WTC11 (cell line): ENCODE results near the gene HCN1. TPM values are rescaled to one million over a fixed set of nuclear protein-coding genes. Genes with fewer than 3 reads are reported as not detected.
A peak's percentile ranks its signal among the peaks of the same experiment; 100 is the strongest.

Experiments used
- ATAC-seq: fragments of 200-7000 bp; cut with Tn5 transposase; 2 replicates; pipeline ENCODE4 v1.10.0; 2021; ENCODE audit warnings: mild to moderate bottlenecking, moderate library complexity
- CTCF ChIA-PET: fragments of 300-600 bp; sonication (Branson Sonifier 250); formaldehyde crosslinking; loops from one replicate; lab custom pipeline; 2021; ENCODE audit warnings: antibody characterized with exemption; lab: Charles Lee
- POLR2A ChIA-PET: fragments of 350-600 bp; sonication (Branson Sonifier 250); formaldehyde crosslinking; loops from one replicate; lab custom pipeline; 2021; ENCODE audit warnings: antibody characterized with exemption; lab: Charles Lee
- DNase-seq: peaks from one replicate; pipeline ENCODE4 v3.0.0; 2021; ENCODE audit warnings: low spot score
- H3K27ac Mint-ChIP-seq: 2 replicates; pipeline ENCODE4 v1.8.0; 2021; ENCODE audit warnings: mixed read lengths
- H3K27me3 Mint-ChIP-seq: 2 replicates; pipeline ENCODE4 v1.8.0; 2021; ENCODE audit warnings: low read depth, mild to moderate bottlenecking, moderate library complexity, mixed read lengths
- H3K36me3 Mint-ChIP-seq: 2 replicates; pipeline ENCODE4 v1.8.0; 2021; ENCODE audit warnings: mixed read lengths
- H3K4me1 Mint-ChIP-seq: 2 replicates; pipeline ENCODE4 v1.8.0; 2022; ENCODE audit warnings: mixed read lengths
- H3K4me3 Mint-ChIP-seq: 2 replicates; pipeline ENCODE4 v1.8.0; 2021; ENCODE audit warnings: mild to moderate bottlenecking, moderate library complexity, mixed read lengths
- H3K9me3 Mint-ChIP-seq: 2 replicates; pipeline ENCODE4 v1.8.0; 2021; ENCODE audit warnings: mixed read lengths
- ATF2 ChIP-seq: sonication (generic); formaldehyde crosslinking; IDR thresholded peaks from 2 replicates; pipeline ENCODE4 v1.8.1; 2022; ENCODE audit warnings: low read depth, missing genetic modification reagents, borderline replicate concordance
- ELF4 ChIP-seq: sonication (generic); formaldehyde crosslinking; IDR thresholded peaks from 2 replicates; pipeline ENCODE4 v1.8.1; 2022; ENCODE audit warnings: low read depth, mild to moderate bottlenecking, moderate library complexity, missing genetic modification reagents
- GABPB1 ChIP-seq: sonication (generic); formaldehyde crosslinking; IDR thresholded peaks from 2 replicates; pipeline ENCODE4 v1.8.1; 2023; ENCODE audit warnings: mild to moderate bottlenecking, missing genetic modification reagents
- GRHL2 ChIP-seq: fragments of 250-450 bp; sonication (Bioruptor Pico); IDR thresholded peaks from 2 replicates; pipeline ENCODE4 v1.8.0; 2022; ENCODE audit warnings: mild to moderate bottlenecking, moderate library complexity; ENCODE audit not compliant: insufficient replicate concordance, severe bottlenecking
- GTF2I ChIP-seq: fragments of 250-450 bp; sonication (Bioruptor Pico); conservative IDR thresholded peaks from 2 replicates; pipeline ENCODE4 v1.4.0; 2021; ENCODE audit warnings: mild to moderate bottlenecking
- HMGA2 ChIP-seq: fragments of 250-450 bp; sonication (Bioruptor Pico); IDR thresholded peaks from 2 replicates; pipeline ENCODE4 v1.4.0; 2021; ENCODE audit warnings: mild to moderate bottlenecking, moderate library complexity
- IRF1 ChIP-seq: sonication (generic); formaldehyde crosslinking; IDR thresholded peaks from 2 replicates; pipeline ENCODE4 v1.8.0; 2023; ENCODE audit warnings: missing genetic modification reagents
- JUN ChIP-seq: sonication (generic); formaldehyde crosslinking; IDR thresholded peaks from 2 replicates; pipeline ENCODE4 v1.8.0; 2023; ENCODE audit warnings: mild to moderate bottlenecking, missing genetic modification reagents
- MXD4 ChIP-seq: fragments of 250-450 bp; sonication (Bioruptor Pico); IDR thresholded peaks from 2 replicates; pipeline ENCODE4 v1.8.0; 2021; ENCODE audit warnings: mild to moderate bottlenecking, moderate library complexity, borderline replicate concordance
- NFATC4 ChIP-seq: fragments of 250-450 bp; sonication (Bioruptor Pico); IDR thresholded peaks from 2 replicates; pipeline ENCODE4 v1.9.0; 2021; ENCODE audit warnings: mild to moderate bottlenecking
- NFYB ChIP-seq: sonication (generic); formaldehyde crosslinking; conservative IDR thresholded peaks from 2 replicates; pipeline ENCODE4 v1.8.0; 2022; ENCODE audit warnings: low read depth, missing genetic modification reagents
- NR2C2 ChIP-seq: sonication (generic); formaldehyde crosslinking; IDR thresholded peaks from 2 replicates; pipeline ENCODE4 v1.8.0; 2022; ENCODE audit warnings: mild to moderate bottlenecking, missing genetic modification reagents
- OVOL2 ChIP-seq: fragments of 250-450 bp; sonication (Bioruptor Pico); IDR thresholded peaks from 2 replicates; pipeline ENCODE4 v1.9.0; 2021; ENCODE audit warnings: mild to moderate bottlenecking, borderline replicate concordance
- RORB ChIP-seq: fragments of 250-450 bp; sonication (Bioruptor Pico); IDR thresholded peaks from 2 replicates; pipeline ENCODE4 v1.9.0; 2021; ENCODE audit warnings: mild to moderate bottlenecking
- SOX15 ChIP-seq: fragments of 250-450 bp; sonication (Bioruptor Pico); IDR thresholded peaks from 2 replicates; pipeline ENCODE4 v1.9.0; 2021; ENCODE audit warnings: mild to moderate bottlenecking
- SP1 ChIP-seq: sonication (generic); formaldehyde crosslinking; conservative IDR thresholded peaks from 2 replicates; pipeline ENCODE4 v1.8.1; 2022; ENCODE audit warnings: missing genetic modification reagents
- TEAD1 ChIP-seq: sonication (generic); formaldehyde crosslinking; IDR thresholded peaks from 2 replicates; pipeline ENCODE4 v1.8.0; 2022; ENCODE audit warnings: mild to moderate bottlenecking, missing genetic modification reagents
- ZBTB43 ChIP-seq: sonication (generic); formaldehyde crosslinking; IDR thresholded peaks from 2 replicates; pipeline ENCODE4 v1.8.1; 2023; ENCODE audit warnings: mild to moderate bottlenecking, missing genetic modification reagents
- ZNF121 ChIP-seq: sonication (generic); formaldehyde crosslinking; IDR thresholded peaks from 2 replicates; pipeline ENCODE4 v1.8.0; 2023; ENCODE audit warnings: missing genetic modification reagents
- ZNF138 ChIP-seq: sonication (generic); formaldehyde crosslinking; conservative IDR thresholded peaks from 2 replicates; pipeline ENCODE4 v1.8.1; 2022; ENCODE audit warnings: mild to moderate bottlenecking, moderate library complexity, missing genetic modification reagents
- ZNF317 ChIP-seq: sonication (generic); formaldehyde crosslinking; IDR thresholded peaks from 2 replicates; pipeline ENCODE4 v1.8.1; 2023; ENCODE audit warnings: low read depth, mild to moderate bottlenecking, moderate library complexity, missing genetic modification reagents, borderline replicate concordance
- ZNF423 ChIP-seq: fragments of 250-450 bp; sonication (Bioruptor Pico); IDR thresholded peaks from 2 replicates; pipeline ENCODE4 v2.1.2; 2022; ENCODE audit warnings: mild to moderate bottlenecking, moderate library complexity
- ZNF671 ChIP-seq: fragments of 250-450 bp; sonication (Bioruptor Pico); IDR thresholded peaks from 2 replicates; pipeline ENCODE4 v1.8.0; 2021; ENCODE audit warnings: mild to moderate bottlenecking
- total RNA-seq: library from RNA; stranded (reverse); gene quantifications from 3 replicates; pipeline ENCODE4 v1.2.3, GENCODE V29; 2021
- TF ChIP-seq, protein P1 (sequence below): sonication (generic); formaldehyde crosslinking; IDR thresholded peaks from 2 replicates; pipeline ENCODE4 v1.8.1; 2022; ENCODE audit warnings: mild to moderate bottlenecking, moderate library complexity, missing genetic modification reagents
- TF ChIP-seq, protein P2 (sequence below): fragments of 250-450 bp; sonication (Bioruptor Pico); IDR thresholded peaks from 2 replicates; pipeline ENCODE4 v1.9.0; 2021; ENCODE audit warnings: moderate library complexity, mild to moderate bottlenecking, inconsistent platforms, borderline replicate concordance
- TF ChIP-seq, protein P3 (sequence below): sonication (generic); formaldehyde crosslinking; IDR thresholded peaks from 2 replicates; pipeline ENCODE4 v1.8.1; 2023; ENCODE audit warnings: mild to moderate bottlenecking, missing genetic modification reagents, moderate library complexity

Gene HCN1
- total RNA-seq, 1 experiment from 2014 or later, result 2.2 TPM

DNA sequence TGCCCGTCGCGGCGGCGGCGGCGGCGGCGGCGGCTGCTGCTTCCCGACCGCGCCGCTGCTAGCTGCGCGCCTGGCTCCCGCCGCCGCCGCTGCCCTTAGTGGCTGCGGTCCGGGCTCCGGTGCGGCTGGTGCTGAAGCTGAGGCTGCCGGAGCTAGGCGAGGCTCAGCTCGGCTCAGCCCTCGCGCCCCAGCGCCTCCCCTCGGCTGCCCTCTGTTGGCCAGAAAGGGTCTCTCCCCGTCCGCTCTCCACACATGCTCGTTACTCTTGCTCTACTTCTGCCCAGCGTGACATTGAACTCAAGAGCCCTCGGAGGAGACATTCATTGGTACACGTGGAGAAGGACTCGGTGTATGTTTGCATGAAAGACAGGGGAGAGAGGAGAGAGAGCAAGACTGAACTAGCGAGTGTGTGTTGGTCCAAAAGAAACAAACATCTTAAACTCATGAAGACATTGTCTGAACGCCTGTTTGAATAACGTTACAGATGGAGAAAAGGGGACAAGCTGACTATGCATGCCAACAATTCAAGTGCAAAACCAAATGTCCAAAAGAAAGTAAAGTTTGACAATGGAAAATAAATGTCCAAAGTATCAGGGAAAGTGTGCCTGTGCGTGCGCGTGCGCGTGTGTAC lies at the start of gene HCN1 (continued):
- TF ChIP-seq ZNF317 (CRISPR knock-in tag) (no peak), HMGA2 (CRISPR knock-in tag) (no peak), ZNF671 (CRISPR knock-in tag) (no peak)

DNA sequence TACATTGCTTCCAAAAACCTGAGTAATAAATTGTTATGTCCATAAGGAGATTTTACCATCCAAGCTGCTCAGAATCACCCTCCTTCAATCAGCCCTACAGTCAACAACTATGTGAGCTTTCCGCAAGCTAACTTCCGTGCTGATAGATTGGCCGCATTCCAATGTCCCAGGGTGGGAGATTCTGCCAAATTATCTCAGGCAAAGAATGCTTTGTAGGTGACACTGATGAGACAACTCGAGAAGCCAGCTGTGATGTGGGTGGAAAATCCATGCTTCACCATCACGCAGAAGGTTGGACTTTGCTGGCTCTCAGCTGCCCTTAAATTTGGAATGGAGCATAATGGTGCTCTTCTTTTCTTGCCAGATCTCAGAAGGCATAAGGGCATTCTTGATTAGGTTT lies 44.9 kb upstream of the HCN1 start:
- DNase-seq (peak; percentile 29), ATAC-seq (peak; percentile 84)
- ChIA-PET POLR2A (no interaction called here), CTCF (interaction anchor here (2.0 kb wide), 1 partner anchor 45 kb away, joined by 9 read pairs; the partner anchor contains the start of gene HCN1)
- Mint-ChIP-seq H3K4me1 (peaks cover 8% of the 10 kb centered on the region), H3K27ac (no peak overlapping the region), H3K27me3 (no peaks in the 10 kb centered on the region), H3K36me3 (no peaks in the 10 kb centered on the region), H3K9me3 (peaks cover 7% of the 10 kb centered on the region), H3K4me3 (no peak overlapping the region)
- TF ChIP-seq ZNF671 (CRISPR knock-in tag) (no peak), TEAD1 (no peak), MXD4 (no peak), ZNF121 (CRISPR knock-in tag) (no peak), RORB (no peak), NFATC4 (CRISPR knock-in tag) (no peak), ATF2 (no peak), IRF1 (no peak), NFYB (CRISPR knock-in tag) (no peak), NR2C2 (CRISPR knock-in tag) (no peak), SOX15 (CRISPR knock-in tag) (no peak), HMGA2 (CRISPR knock-in tag) (no peak), ZBTB43 (CRISPR knock-in tag) (no peak)
- TF ChIP-seq, protein P1, sequence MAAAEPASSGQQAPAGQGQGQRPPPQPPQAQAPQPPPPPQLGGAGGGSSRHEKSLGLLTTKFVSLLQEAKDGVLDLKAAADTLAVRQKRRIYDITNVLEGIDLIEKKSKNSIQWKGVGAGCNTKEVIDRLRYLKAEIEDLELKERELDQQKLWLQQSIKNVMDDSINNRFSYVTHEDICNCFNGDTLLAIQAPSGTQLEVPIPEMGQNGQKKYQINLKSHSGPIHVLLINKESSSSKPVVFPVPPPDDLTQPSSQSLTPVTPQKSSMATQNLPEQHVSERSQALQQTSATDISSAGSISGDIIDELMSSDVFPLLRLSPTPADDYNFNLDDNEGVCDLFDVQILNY, result no peak
- TF ChIP-seq, protein P2, sequence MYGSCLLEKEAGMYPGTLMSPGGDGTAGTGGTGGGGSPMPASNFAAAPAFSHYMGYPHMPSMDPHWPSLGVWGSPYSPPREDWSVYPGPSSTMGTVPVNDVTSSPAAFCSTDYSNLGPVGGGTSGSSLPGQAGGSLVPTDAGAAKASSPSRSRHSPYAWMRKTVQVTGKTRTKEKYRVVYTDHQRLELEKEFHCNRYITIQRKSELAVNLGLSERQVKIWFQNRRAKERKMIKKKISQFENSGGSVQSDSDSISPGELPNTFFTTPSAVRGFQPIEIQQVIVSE (CRISPR knock-in tag), result no peak

DNA sequence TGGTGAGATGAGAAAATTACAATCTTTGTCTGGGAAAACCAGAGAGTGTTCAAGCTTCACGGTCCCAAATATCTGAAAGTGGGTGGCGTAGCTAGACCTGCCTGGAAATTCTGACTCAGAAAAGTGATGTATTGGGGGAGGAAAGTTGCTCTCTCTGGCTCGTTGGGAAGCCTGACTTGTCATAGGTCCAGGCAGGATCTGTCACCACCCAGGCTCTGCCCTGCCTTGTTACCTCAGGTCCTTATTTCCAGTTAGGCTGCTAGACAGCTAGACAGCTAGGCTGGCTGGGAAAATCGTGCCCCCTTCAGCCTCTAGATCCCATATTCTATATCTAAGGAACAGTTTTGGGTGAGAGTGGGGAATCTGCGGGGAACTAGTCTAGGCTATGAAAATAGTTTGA lies 41.0 kb upstream of the HCN1 start:
- Mint-ChIP-seq H3K36me3 (no peaks in the 10 kb centered on the region), H3K4me3 (no peak overlapping the region), H3K27me3 (no peaks in the 10 kb centered on the region), H3K27ac (no peak overlapping the region), H3K4me1 (peaks cover 8% of the 10 kb centered on the region), H3K9me3 (no peaks in the 10 kb centered on the region)
- ATAC-seq, result no peak
- DNase-seq, result no peak
- ChIA-PET POLR2A (no interaction called here), CTCF (no interaction called here)
- TF ChIP-seq GABPB1 (CRISPR knock-in tag) (no peak), OVOL2 (CRISPR knock-in tag) (no peak), ZNF138 (CRISPR knock-in tag) (no peak), ZNF671 (CRISPR knock-in tag) (no peak), ELF4 (no peak), ZNF423 (CRISPR knock-in tag) (no peak), GTF2I (CRISPR knock-in tag) (no peak), GRHL2 (CRISPR knock-in tag) (no peak), SP1 (CRISPR knock-in tag) (no peak), SOX15 (CRISPR knock-in tag) (no peak), JUN (CRISPR knock-in tag) (no peak)
- TF ChIP-seq, protein P1, result no peak
- TF ChIP-seq, protein P3, sequence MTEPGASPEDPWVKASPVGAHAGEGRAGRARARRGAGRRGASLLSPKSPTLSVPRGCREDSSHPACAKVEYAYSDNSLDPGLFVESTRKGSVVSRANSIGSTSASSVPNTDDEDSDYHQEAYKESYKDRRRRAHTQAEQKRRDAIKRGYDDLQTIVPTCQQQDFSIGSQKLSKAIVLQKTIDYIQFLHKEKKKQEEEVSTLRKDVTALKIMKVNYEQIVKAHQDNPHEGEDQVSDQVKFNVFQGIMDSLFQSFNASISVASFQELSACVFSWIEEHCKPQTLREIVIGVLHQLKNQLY (CRISPR knock-in tag), result no peak
